Stimulated activated CD4-positive, alpha-beta T cell treated with anti-CD3 and anti-CD28 coated beads, Interleukin-4, amount 100 ng/mL, for 24 hours (primary cell): ENCODE data around the gene FBXL7.

ENCODE experiments used
- DNase-seq: peaks from one replicate; pipeline ENCODE4 v3.0.0-alpha.2; 2020

FBXL7 gene

DNA sequence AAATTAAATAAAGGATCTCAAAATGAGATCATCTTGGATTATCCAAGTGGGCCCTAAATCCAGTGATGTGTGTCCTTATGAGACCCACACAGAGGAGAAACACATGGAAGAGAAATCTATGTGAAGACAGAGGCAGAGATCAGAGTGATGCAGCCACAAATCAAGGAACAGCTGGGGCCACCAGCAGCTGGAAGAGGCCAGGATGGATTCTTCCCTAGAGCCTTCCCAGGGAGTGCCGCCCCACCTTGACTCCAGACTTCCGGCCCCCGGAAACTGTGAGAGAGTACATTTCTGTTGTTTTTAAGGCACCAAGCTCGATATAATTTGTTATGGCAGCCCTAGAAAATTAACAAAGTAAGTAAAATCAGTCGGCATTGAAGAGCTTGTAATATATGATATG is 286.9 kb downstream of the FBXL7 start:
- no peak for DNase-seq

DNA sequence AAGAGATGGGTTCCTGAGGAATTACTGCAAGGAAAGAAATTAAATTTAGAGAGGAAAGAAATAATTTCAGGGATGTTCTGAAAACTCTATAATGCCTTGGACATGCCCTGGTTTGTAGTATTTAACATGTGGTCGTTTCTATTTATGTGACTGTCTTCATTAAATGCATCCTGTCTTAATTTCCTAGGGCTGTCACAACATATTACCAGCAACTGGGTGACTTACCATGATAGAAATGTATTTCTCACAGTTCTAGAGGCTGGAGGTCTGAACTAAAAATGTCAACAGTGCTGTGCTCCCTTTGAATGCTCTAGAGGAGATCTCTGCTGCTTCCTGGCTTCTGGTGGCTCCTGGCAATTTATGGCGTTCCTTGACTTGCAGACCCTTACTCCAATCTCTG is 287.7 kb downstream of the FBXL7 start:
- no peak for DNase-seq

DNA sequence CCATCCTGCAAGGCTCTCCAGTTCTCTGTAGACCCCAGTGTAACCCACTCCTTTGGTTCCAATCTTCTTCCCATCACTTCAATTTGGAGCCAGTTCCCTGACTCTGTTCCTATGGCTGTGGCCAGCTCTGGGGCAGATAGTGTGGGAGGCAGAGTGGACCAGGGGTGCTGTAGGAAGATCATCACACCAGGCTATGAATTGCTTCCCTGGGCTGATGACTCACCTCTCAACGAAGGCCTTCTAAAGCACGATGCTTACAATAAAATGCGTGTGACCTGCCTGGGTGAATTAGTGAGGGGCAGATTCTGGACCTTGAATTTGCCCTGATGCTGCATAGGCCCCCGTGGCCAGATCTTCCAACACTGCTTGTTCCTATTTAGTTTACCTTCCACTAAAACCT is 289.7 kb downstream of the FBXL7 start:
- no peak for DNase-seq

DNA sequence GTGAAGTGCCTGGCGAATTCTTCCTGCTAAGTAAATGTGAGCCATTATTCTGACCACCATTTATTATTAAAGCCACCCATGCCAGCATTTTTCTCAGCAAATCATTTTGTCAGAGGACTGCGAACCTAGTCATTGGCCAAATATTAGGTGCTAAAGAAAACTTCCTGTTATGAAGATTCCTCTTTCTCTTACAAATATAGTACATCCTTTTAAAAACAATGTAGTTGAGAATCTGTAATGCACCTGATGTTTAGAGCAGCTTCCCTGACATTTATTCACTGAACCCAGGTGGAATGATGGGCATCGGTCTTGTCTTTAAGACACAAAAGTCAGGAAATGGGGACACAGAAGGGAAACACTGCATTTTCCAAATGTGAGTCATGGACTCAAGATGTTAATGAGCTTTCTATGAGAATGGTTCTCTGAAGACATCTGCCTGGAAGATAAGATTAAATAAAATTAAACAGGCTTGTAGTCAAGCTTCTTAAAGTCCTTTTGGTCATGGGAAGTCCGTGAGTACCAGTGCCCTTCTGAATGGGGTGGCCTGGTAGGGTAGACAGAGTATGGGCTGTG is 290.6 kb downstream of the FBXL7 start:
- no peak for DNase-seq

DNA sequence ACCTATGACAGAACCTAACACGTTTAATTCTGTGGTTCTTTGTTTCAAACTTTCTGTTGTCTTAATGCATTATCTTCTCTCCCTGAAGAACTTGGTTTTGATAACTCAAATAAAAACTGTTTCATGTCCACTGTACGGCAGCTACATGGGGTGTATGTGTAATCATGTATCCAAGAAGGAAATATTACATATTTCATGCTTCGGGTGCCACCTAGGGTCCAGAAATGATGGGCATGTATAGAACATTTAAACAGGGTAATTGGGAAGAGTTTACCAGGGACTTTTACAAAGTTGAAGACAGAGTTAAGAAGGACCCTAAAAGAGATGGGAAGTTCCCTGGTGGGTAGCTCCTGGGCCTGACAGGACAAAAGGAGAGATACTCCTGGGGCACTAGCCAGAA is 291.3 kb downstream of the FBXL7 start:
- DNase-seq, result no peak

DNA sequence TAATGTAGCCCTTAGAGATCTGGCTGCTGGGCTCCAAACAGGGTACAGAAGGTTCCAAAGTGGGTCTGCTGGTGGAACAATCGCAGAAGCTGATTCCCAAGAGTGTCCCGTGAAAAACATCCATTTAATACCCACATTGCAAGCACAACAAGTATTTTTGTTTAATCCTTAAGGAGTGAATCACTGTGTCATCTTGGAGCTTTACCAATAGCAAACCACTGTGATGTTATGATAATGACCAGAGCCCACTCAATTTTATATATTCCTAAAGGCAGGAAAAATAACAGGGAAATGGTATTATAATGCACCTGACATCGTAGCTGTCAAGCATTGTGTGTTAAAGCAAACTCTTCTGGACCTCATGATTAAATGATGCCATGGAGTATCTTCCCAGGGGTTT is 291.9 kb downstream of the FBXL7 start:
- DNase-seq, result no peak

DNA sequence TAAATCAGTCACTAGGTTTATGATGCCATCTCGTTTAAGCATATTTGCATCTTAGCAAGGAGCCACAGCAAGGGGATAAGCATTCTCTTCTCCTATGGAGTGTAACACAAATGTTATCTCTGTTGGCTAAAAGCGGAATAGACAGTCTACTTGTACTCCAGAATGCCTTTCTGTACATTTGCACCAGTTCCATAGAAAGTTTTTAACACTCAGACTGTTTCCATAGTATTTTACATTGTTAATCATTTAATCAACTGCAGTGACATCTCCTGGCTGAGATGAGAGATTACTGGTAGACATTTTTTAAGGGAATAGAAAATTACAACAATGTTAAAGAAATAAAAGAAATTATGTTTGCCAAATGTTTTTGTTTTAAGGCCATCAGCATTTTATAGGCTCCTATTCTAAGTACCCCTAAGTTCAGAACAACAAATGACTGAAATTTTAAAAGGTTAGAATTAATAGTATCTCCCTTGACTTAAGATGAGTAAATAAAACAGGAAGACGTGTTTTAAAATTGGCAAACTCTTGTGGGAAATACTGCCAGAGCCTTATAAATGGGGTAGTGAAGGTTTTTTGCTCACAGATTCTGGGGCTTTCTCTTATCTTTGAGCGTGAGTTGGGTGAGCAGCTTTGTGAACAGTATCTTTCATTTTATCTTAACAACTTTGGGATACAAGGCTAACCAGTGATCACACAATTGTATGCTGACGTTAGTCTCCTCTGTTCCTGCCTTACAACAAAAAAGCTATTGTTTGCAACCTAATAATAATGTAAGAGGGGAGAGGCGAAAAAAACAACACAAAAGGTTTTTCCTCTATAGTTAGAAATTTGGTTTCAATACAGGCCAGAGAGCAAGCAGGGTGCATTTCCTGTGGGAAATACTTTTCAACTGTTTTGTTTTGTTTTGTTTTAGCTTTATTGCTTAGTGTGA is 294.3 kb downstream of the FBXL7 start:
- no peak for DNase-seq

DNA sequence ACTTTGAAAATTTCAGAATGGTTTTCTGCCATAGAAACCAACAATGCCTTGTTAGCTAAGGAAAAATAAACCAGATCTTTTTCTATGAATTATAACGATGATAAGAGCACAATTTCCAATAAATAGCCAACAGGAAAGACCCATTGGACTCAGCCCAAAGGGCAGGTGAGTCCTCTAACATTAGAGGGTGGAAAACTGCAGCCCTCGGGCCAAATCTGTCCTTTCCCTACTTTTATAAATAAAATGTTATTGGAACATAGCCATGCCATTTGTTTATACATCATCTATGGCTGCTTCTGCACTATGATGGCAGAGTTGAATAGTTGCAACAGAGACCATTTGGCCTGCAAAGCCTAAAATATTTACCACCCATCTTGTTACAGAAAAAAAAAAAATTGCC is 296.1 kb downstream of the FBXL7 start:
- no peak for DNase-seq

DNA sequence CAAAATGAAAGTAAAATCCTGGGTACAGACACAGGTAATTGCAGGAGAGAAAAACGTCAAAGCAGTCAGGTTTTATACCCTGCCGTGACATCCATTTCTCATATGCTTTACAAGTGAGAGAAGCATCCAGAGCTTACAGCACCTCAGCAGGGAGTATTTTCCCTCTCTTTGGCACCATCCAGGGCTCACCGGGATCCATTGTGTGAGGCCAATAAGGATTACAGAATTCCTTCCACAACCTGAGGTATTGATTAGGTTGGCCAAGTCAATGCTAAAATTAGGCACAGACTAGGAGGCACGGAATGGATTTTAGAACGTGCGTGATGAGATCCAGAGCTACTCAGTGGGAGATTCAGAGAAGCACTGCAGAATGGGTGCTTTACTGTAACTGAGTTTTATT is 296.6 kb downstream of the FBXL7 start:
- DNase-seq, result no peak

DNA sequence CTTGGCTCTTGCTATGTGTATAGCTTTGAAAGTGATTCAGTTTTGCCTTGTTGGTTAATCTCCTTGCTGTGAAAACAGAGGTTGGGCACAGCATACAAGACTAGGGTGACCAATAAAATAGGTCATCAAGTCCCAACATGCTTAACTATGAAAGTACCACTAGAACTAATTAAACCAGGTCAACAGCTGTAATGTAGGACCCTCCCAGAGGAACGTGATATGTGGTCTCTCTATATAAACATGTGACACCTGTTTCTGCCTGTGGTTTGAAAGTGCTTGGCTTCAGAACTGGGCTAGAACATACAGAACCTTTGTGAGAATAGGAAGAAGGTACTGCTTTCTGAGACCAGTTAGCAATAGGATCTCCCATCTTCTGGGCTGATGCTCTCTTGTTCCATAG is 297.1 kb downstream of the FBXL7 start:
- DNase-seq, result no peak

DNA sequence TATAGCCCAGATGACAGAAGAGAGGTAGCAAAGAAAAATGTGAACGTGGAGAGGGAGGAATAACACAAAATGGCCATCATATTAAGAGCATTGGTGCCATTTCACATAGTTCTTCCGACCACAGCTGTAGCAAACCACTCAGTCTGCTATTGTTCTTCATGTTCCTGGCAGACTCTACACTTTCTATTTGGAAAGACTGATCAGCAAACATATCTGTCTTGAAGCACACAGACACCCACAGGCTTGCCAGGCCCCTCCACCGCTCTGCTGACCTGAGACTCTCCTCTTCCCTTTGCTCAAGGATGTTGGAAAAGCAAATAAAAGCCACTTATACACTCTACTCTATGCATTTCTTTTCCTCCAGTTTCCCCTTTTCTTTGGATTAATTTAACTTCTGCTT is 298.0 kb downstream of the FBXL7 start:
- DNase-seq, result no peak

DNA sequence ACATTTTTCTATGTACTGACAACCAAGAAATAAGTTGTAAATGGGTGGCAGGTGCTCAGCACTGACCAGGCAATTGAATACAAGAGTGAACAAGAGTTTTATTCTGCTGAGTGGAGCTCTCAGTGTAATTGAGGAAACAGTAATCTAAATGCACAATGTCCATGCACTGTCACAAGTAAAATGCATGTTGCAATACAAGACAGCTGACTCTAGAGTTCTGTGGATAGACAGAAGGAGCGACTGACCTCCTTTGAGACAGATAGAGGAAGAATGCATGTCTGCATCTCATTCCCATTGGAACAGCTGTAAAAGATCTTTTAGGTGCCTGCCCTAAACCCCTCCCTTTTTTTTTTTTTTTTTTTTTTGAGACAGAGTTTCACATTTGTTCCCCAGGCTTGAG is 299.0 kb downstream of the FBXL7 start:
- DNase-seq, result no peak

DNA sequence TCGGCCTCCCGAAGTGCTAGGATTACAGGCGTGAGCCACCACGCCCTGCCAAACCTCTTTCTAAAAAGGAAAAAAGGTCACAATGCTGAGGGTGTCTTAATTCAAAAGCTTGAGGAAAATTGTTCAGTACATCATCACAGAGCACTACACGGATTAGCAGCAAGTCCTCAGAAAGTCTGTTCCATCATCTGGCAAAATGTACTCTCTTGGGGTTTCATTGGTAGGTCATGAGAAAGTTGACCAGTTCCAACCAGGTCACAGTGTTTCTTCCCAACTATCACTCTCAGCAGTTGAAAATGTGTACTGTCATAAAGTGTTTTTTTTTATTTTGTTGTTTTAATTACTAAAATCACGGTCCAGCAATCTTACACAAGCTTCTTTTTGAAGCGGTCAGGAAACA is 299.6 kb downstream of the FBXL7 start:
- DNase-seq, result no peak

DNA sequence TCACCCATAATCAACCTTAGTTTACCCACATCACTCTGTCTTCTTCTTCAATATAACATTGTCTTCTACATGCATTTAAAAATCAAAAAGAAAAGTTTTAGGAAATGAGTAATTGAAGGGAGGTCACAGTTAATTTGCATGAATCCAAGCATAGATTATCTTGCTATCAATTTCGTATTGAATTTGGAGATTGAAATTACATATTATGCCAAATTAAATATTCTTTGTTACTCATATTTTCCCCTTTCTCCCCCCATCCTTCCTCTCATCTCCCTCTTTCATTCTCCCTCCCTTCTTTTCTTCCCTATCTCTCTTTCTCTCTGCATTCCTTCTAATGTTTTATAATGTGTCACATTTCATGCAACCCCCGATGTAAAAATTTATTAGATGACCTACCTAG is 303.3 kb downstream of the FBXL7 start:
- no peak for DNase-seq

DNA sequence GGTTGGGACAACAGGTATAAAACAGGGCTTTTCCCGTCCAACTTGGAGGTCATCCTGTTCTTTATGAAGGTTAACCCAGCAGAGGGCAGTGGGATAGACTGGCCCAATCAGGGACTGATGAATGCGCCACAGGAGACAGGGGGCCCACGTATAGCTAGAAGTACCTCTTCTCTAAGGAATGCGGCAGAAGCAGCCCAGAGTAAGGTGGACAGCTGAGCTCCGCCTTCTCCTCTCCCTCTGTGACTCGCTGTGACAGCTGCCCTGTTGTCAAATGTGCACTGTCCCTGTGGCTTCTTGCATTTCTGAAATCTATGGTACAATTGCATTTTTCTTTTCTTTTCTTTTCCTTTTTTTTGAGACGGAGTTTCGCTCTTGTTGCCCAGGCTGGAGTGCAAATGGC is 306.6 kb downstream of the FBXL7 start:
- no peak for DNase-seq

DNA sequence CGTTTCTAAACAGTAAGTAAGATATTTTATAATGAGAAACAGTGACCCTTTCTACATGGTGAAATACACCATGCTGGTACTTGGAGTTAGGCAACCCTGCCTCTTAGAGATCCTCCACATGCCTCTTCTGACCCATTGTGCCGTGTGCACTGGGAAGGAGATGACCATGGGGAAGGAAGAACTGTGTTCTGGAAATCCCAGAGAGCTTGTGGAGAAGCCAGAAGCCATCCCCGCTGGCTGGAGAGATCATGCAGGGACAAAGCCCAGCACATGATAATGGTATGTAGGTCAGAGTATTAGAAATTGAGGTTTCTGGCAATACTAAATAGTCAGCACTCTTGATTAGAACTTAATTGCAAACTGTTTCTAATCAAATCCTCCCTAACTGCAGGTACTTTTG is 307.3 kb downstream of the FBXL7 start:
- DNase-seq, result no peak

DNA sequence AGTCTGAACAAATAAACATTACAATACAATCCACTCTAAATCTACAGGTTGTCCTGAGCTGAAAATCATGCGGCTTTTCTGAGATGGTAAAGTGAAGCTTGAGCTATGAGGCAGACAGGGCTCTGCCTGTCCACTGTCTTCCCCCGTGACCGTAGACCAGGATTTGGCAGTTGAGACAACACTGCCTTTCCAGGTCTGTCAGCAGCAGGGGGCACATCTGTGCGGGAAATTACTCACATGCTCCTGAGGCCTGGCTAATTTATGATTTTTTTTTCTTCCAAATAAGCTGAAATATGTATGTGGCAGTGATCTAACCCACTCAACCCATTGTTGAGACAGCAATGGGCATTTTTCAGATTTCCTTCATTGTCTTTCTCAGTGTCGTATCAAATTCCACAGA is 307.9 kb downstream of the FBXL7 start:
- DNase-seq, result no peak

DNA sequence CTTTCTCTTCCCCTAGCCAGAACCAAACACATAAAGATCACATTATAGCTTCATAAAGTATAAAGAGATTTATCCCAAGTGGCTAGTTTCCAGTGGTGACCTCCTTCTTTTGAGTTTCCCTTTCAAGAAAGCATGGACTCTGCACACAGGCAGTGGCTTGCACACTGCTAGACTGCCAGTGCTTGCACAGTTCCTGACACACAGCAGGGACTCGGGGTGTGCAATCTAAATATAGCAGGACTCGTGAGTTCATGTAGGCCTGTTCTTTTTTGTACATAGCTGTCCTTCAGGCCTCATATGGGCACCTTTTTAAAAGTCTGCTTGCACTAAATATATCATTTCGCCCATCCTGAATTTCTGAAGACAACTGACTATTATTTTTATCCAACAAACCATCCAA is 308.6 kb downstream of the FBXL7 start:
- DNase-seq, result no peak

DNA sequence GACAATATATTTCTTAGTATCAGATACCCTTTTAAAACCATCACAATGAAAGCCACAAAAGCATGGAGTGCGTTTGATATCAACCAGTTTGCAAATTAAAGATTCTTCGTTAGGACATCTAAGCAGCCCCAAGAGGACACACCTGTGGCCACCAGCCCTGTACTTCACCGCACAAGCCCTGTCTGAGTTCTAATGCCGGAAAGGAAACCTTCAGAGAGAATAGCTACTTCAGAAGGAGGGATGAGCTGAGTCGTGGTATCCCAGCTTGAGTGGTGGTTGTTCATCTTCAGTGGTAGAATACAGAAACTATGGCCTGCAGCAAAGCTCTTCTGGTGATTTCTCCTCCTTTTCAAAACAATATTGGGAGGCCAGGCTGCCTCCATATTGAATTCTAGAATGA is 319.6 kb downstream of the FBXL7 start:
- no peak for DNase-seq

DNA sequence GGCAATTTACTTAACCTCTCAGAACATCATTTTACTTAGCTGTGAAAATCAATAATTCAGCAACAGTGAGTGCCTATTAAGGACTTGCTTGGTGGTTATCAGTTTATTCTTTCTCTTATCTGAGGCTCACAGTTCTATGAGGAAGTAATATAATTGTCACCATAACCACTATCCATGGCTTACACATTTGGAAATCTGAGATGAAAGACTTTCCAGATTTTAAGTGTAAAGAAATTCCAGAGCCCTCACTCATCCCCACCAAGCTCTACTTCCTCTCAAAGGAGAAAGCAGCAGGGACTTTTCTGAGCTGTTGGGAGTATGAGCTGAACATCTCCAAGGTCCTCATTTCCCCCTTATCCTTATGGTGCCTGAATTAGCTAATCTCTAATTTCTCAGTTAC is 321.5 kb downstream of the FBXL7 start:
- DNase-seq, result no peak

DNA sequence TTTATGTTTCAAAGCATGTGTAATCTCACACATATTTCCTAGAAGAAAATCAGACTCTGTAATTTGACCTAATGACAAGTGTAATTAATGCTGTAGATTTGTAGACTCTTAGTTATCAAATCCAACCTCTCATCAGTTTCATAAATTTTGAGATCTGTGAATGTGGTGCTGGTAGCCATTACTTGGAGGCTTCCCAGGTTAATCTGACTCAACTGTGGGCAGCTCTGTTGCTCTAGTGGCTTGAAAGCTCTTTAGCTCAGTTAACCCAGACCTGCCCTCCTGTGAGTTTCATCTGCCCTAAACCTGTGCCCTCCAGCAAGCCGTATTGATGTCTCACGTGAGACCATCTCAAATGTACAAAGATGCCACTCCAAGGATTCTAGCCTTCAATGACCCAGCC is 323.4 kb downstream of the FBXL7 start:
- no peak for DNase-seq

DNA sequence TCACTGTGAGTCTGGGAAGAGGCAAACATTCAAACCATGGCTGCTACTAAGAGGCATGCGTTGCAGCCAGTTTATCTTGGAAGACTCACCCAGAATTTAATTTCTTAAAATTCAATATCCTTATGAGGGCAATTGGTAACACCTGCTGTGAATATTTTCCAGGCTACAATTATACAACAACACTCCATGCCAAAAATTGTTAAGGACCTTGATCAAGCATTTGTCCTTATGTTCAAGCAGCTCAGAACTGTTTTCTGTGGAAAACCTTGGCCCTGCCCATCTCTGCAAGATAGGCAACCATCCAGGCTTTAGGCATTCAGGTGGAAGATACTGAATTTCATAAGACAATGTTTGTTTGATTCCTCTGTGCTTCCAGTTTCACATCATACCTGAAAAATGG is 327.8 kb downstream of the FBXL7 start:
- no peak for DNase-seq

DNA sequence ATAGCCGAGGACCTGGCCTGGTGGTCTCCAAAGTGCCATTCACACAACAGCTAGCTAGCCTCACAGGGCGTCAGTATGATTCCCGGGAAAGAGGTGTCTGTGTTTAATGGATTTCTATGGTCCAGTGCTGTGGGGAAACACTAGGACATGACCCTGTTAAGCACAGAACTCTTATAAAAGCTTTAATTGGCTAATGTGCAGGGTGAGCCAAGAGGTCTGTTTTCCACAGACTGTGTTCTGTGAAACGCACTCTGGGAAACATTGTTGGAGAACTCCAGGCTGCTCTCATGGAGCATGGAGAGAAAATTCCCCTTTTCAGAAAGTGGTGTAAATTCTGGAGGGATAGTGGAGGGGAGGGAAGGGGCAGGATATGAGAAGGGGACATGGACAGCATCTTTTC is 331.4 kb downstream of the FBXL7 start:
- no peak for DNase-seq

DNA sequence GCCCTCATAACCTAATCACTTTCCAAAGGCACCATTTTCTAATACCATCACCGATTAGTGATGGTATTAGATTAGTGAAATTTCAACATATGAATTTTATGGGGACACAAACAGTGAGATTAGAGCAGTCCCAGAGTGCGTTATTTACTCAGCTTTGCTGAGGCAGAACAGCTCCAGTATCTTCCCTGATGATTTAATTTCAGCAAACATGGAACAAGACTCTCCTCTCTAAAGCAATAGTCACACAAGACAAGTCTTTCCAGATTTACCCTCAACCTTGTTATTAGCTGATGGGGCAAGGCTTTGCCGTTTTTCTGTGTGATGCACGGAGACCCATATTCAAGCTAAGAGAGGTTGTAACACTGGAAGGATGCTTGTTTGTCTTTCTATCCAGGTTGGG is 333.4 kb downstream of the FBXL7 start:
- DNase-seq, result no peak
